VCaP (cell line): ENCODE measurements around the gene PPFIA1.

ENCODE experiments used
- H3K27ac ChIP-seq: fragments of 450-650 bp; 2 replicates; pipeline ENCODE4 v1.5.1; 2017
- TF ChIP-seq, protein P1 (sequence below): fragments of 450-650 bp; conservative IDR thresholded peaks from 2 replicates; pipeline ENCODE4 v1.5.1; 2017; ENCODE audit warnings: mild to moderate bottlenecking, moderate library complexity

Gene PPFIA1

DNA sequence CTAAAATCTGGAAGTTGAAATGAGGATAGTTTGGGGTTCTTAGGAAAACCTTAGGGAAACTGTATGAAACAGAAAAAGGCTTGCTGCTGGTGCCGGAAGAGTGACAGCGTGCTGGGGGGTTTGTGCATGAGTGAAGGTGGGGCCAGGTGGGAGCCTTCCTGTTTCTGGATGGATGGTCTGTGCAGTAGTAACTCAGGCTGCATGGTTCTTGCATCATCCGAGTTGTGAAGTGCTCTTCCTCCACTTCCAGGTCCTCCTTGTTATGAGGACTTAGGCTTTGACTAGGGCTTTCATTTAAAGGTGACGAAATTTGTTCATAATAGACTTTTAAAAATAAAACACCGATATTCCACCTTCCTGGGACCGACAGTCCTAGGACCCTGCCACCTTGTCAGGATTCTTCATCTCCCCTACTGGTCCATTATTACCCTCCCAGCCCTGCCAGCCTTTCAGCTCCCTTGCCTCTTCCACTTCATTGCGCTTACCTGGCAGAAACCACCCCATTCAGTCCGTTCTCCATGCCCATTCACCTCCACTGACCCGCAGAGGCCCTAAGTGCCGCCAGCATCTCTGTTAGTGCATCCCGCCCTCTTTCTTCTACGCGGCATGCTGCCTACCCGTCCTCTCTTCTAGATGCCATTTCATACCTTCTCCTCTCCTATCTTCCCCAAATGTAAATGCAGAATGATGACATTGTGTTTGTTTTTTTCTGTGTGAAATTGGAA is 47.3 kb downstream of the PPFIA1 start:
- TF ChIP-seq, protein P1, sequence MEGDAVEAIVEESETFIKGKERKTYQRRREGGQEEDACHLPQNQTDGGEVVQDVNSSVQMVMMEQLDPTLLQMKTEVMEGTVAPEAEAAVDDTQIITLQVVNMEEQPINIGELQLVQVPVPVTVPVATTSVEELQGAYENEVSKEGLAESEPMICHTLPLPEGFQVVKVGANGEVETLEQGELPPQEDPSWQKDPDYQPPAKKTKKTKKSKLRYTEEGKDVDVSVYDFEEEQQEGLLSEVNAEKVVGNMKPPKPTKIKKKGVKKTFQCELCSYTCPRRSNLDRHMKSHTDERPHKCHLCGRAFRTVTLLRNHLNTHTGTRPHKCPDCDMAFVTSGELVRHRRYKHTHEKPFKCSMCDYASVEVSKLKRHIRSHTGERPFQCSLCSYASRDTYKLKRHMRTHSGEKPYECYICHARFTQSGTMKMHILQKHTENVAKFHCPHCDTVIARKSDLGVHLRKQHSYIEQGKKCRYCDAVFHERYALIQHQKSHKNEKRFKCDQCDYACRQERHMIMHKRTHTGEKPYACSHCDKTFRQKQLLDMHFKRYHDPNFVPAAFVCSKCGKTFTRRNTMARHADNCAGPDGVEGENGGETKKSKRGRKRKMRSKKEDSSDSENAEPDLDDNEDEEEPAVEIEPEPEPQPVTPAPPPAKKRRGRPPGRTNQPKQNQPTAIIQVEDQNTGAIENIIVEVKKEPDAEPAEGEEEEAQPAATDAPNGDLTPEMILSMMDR: no peak
- no peak overlapping the region for H3K27ac ChIP-seq

- TF ChIP-seq, protein P1: no peak
Measured at GRCh38 chr11:70319396-70320076, 49.0 kb downstream of the PPFIA1 start.

DNA sequence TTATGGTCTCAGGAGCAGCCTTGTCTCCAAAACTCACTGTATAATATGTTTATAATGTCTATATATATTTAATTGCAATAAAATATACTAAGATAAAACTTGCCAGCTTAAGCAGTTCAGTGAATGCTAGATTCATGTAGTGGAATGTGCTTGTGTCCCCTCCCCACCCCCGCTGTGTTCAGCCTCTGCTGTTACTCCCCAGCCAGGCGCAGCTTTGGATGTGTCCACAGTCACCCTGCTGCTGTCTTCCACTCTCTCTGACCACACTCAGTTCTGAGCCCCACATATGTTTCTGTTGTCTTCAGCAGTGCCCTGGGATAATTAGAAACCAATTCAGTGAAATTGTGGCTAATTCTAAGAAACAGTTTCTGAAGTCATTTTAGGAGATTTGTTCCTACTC is 52.2 kb downstream of the PPFIA1 start:
- TF ChIP-seq, protein P1: no peak
- no peak overlapping the region for H3K27ac ChIP-seq

More at GRCh38 chr11:70319396-70320076, 49.0 kb downstream of the PPFIA1 start:
- no peak overlapping the region for H3K27ac ChIP-seq

DNA sequence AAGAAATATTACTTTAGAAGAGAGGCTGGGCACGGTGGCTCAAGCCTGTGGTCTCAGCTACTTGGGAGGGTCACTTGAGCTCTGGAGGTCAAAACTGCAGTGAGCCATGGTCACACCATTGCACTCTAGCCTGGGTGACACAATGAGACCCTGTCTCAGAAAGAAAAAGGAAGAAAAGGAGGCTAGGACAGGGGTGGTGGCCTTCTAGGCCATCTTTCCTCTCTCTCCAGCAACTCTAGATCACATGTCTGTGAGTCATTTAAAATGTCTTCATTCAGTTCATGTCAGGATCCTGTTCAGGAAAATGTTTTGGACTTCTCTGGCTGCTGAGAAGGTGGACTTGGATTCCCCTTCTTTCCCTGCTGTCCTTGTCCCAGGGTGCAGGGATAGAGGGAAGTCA is 53.3 kb downstream of the PPFIA1 start:
- no peak overlapping the region for H3K27ac ChIP-seq
- TF ChIP-seq, protein P1: no peak

- H3K27ac ChIP-seq: no peak overlapping the region
- TF ChIP-seq, protein P1: no peak
Measured at GRCh38 chr11:70324376-70325115, 54.1 kb downstream of the PPFIA1 start.

GRCh38 chr11:70325824-70326223 is 55.3 kb downstream of the PPFIA1 start:
- TF ChIP-seq, protein P1: no peak
- peak overlapping the region; percentile 18 for H3K27ac ChIP-seq

GRCh38 chr11:70326365-70326811 is 55.9 kb downstream of the PPFIA1 start:
- TF ChIP-seq, protein P1: no peak
- H3K27ac ChIP-seq: peak overlapping the region; percentile 18
